Stimulated activated CD4-positive, alpha-beta T cell treated with anti-CD3 and anti-CD28 coated beads, TNF-alpha, amount 100 ng/mL, for 24 hours (primary cell): ENCODE measurements around the gene LHB.

Source experiments
- DNase-seq, 3 experiments: peaks; one replicate each; pipeline ENCODE4 v3.0.0-alpha.2; 2020; ENCODE audit warnings: low read depth in 3 of 3

The LHB gene

GRCh38 chr19:48985711-48986110, 31.2 kb downstream of the LHB start:
- no peak for DNase-seq

GRCh38 chr19:48982280-48982679, 34.6 kb downstream of the LHB start:
- DNase-seq = no peak

GRCh38 chr19:48977061-48977460, 39.8 kb downstream of the LHB start:
- DNase-seq = no peak

GRCh38 chr19:48975947-48976847, 40.7 kb downstream of the LHB start:
- DNase-seq = no peak

- DNase-seq = peak; percentile 65 to 80 (median 75)
Observed at GRCh38 chr19:48970923-48971395, 45.9 kb downstream of the LHB start.

- no peak for DNase-seq
Observed at GRCh38 chr19:48970139-48970766, 46.6 kb downstream of the LHB start.

GRCh38 chr19:48969276-48970138, 47.4 kb downstream of the LHB start:
- no peak for DNase-seq

- no peak for DNase-seq
Observed at GRCh38 chr19:48968813-48969218, 48.1 kb downstream of the LHB start.

GRCh38 chr19:48968179-48968661, 48.7 kb downstream of the LHB start:
- no peak for DNase-seq

- DNase-seq = no peak
Observed at GRCh38 chr19:48967346-48968178, 49.3 kb downstream of the LHB start.

GRCh38 chr19:48966541-48967345, 50.1 kb downstream of the LHB start:
- no peak for DNase-seq
